Activated T-helper 17 cell treated with anti-CD3 and anti-CD28 coated beads, Interleukin-2, amount 50 U/mL, for 72 hours (primary cell): ENCODE results near the gene PABPC1L. TPM values are rescaled to one million over a fixed set of nuclear protein-coding genes. Genes with fewer than 3 reads are reported as not detected.
A peak's percentile ranks its signal among the peaks of the same experiment; 100 is the strongest.

ENCODE experiments used
- ATAC-seq: fragments of 150-1000 bp; cut with Tn5 transposase; replicated peaks from 2 replicates; pipeline ENCODE4 v1.10.0; 2021; ENCODE audit warnings: mild to moderate bottlenecking, moderate library complexity
- H3K27ac Mint-ChIP-seq: one replicate; pipeline ENCODE4 v1.8.0; 2022; ENCODE audit warnings: mixed read lengths
- H3K27me3 Mint-ChIP-seq: one replicate; pipeline ENCODE4 v1.8.0; 2022; ENCODE audit warnings: mixed read lengths
- H3K36me3 Mint-ChIP-seq: one replicate; pipeline ENCODE4 v1.8.0; 2022; ENCODE audit warnings: low read depth, mild to moderate bottlenecking, mixed read lengths
- H3K4me1 Mint-ChIP-seq: one replicate; pipeline ENCODE4 v1.8.0; 2022; ENCODE audit warnings: mixed read lengths
- H3K4me3 Mint-ChIP-seq: one replicate; pipeline ENCODE4 v1.8.0; 2022; ENCODE audit warnings: mild to moderate bottlenecking, mixed read lengths
- H3K9me3 Mint-ChIP-seq: one replicate; pipeline ENCODE4 v1.8.0; 2022; ENCODE audit warnings: mixed read lengths
- total RNA-seq, 2 donors: library from RNA; stranded (reverse); gene quantifications; one replicate each; pipeline ENCODE4 v1.2.3, GENCODE V29; 2022

PABPC1L gene
- total RNA-seq, 2 donors from 2014 or later: 49.3 to 85.9 TPM

DNA sequence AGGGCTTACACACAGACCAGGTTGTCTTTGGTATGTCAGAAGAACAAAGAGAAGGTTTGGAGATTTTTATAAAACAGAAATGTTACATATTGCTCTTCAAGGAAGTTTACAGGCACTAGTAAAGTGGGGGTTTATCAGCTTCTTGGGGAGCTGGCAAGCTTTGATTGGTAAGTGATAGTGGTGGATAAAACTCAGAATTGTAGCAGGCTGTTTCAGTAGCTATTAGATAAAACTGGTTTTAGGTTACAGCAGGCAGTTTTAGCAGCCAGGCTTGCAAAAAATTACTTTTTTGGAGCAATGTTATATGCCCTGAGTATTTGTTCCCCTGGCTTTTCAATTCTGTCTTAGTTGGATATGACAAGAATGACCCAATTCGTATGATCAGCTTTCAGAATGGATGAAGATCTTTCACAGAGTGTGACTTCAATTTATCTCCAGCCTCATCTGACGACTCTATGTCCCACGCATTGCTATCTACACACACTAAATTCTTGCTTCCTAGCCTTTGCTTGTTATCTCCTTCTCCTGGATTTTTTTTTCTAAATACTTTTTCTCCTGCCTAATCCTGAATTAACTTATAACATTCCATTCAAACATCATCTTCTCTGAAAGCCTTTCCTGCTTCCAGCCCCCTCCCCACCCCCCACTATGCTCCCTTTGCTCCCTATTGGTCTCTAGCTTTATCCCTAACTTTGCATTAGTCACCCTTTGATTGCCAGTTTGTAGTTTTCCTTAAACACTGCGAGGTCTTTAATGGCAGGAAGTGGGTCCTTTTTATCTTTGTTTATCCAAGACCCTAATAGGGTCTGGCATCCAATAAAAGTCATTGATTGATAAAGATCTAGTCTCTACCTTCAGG is 51.4 kb downstream of the PABPC1L start:
- no peak for ATAC-seq
- Mint-ChIP-seq H3K27me3 (no peaks in the 10 kb centered on the region), H3K27ac (peak overlapping the region; percentile 97), H3K4me3 (peak overlapping the region; percentile 90), H3K4me1 (peaks cover 50% of the 10 kb centered on the region), H3K36me3 (peaks cover 40% of the 10 kb centered on the region), H3K9me3 (no peaks in the 10 kb centered on the region)

DNA sequence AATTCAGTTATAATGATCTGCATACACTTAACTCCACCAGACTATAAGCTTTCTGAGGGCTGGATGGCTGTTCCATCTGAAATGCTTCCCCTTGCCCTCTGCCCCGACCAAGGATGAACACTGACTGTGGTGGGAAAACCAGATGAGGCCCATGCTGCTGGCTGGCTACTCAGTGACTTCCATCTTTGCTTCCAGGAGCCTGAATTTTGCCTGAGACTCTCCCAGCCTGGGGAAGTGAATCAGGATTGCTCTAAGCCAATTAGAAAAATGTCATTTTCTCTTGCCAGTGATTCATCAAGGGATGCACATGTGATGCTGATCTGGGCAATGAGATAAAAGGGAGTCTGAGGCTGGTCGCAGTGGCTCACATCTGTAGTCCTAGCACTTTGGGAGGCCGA is 52.0 kb downstream of the PABPC1L start:
- no peak for ATAC-seq
- Mint-ChIP-seq H3K4me3 (peak overlapping the region; percentile 90), H3K36me3 (peaks cover 40% of the 10 kb centered on the region), H3K27ac (no peak overlapping the region), H3K9me3 (no peaks in the 10 kb centered on the region), H3K27me3 (no peaks in the 10 kb centered on the region), H3K4me1 (peaks cover 46% of the 10 kb centered on the region)

DNA sequence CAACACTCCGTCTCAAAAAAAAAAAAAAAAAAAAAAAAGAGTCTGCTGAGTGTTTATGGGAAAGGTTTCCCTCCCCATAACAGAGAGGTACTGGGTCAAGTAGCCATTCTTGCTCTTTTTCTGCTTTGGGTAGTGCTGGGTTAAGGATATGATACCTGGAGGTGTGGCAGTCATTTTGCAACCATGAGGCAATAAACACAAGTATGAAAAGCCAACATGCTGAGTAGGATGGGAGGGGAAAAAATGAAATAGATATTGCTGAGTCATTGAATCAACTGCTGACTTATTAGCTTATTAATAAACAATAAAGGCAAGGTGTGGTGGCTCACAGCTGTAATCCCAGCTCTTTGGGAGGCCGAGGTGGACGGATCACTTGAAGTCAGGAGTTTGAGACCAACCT is 52.6 kb downstream of the PABPC1L start:
- no peak for ATAC-seq
- H3K27ac Mint-ChIP-seq: peak overlapping the region; percentile 42

DNA sequence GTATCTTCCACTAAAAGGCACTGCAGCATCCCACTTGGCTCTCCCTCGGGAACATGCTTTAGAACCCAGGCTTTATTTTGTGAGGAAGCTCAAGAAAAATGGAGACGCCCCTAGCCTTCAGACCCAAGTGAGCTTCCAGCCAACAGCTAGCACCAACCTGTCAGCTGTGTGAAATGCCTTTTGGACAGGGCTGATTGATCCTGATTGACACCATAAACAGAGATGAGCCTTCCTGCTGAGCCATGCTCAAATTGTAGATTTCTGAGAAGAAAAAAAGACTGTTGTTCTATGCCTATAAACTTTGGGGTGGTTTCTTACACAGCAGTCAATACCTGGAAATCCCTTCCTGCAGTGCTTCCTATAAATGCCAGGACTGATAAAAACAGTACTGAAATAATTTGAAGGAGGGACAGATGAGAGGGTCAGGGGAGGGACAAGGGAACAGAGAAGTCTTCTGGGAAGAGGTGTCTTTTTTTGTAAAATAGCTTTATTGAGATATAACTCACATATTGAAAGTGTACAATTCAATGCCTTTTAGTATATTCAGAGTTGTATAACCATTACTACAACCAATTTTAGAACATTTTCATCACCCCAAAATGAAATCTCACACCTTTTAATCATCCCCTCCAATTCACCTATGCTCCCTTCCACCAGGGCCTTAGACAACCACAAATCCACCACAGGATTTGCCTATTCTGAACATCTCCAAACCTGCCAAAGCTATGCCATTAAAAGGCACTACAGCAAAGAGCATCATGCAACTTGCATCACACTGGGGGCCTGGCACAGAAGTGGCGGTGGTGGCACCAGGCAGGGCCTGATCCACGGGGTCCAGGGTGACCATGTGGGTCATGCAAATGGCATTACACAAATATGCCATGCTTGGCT is 53.7 kb downstream of the PABPC1L start:
- H3K27me3 Mint-ChIP-seq: no peaks in the 10 kb centered on the region
- H3K9me3 Mint-ChIP-seq: no peaks in the 10 kb centered on the region
- peaks cover 40% of the 10 kb centered on the region for H3K36me3 Mint-ChIP-seq
- H3K4me3 Mint-ChIP-seq: peak overlapping the region; percentile 56
- ATAC-seq: no peak
- peak overlapping the region; percentile 77 for H3K27ac Mint-ChIP-seq
- H3K4me1 Mint-ChIP-seq: peaks cover 38% of the 10 kb centered on the region

More for the DNA sequence above, 52.6 kb downstream of the PABPC1L start:
- no peaks in the 10 kb centered on the region for H3K9me3 Mint-ChIP-seq
- no peaks in the 10 kb centered on the region for H3K27me3 Mint-ChIP-seq
- peak overlapping the region; percentile 90 for H3K4me3 Mint-ChIP-seq
- peaks cover 40% of the 10 kb centered on the region for H3K36me3 Mint-ChIP-seq
- H3K4me1 Mint-ChIP-seq: peaks cover 46% of the 10 kb centered on the region

DNA sequence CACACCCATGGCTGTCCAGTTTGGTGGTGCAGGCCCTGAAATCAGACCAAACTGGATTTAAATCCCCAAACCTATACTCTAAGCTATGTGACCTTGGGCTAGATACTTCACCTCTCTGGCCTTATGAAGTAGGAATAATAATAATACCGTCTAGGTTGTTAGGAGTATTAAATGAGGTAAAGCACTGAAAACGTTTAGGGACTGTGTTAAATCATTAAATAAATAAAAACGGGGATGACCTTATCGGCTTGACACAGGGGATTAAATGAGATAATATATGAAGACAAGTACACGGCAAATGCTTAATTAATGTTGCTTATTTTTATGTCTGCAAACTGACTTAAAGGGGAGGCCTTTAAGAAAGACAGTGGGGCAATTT is 55.8 kb downstream of the PABPC1L start:
- Mint-ChIP-seq H3K9me3 (no peaks in the 10 kb centered on the region), H3K27me3 (no peaks in the 10 kb centered on the region), H3K27ac (peak overlapping the region; percentile 99), H3K4me3 (peak overlapping the region; percentile 99), H3K36me3 (peaks cover 46% of the 10 kb centered on the region), H3K4me1 (peaks cover 43% of the 10 kb centered on the region)
- ATAC-seq: no peak

DNA sequence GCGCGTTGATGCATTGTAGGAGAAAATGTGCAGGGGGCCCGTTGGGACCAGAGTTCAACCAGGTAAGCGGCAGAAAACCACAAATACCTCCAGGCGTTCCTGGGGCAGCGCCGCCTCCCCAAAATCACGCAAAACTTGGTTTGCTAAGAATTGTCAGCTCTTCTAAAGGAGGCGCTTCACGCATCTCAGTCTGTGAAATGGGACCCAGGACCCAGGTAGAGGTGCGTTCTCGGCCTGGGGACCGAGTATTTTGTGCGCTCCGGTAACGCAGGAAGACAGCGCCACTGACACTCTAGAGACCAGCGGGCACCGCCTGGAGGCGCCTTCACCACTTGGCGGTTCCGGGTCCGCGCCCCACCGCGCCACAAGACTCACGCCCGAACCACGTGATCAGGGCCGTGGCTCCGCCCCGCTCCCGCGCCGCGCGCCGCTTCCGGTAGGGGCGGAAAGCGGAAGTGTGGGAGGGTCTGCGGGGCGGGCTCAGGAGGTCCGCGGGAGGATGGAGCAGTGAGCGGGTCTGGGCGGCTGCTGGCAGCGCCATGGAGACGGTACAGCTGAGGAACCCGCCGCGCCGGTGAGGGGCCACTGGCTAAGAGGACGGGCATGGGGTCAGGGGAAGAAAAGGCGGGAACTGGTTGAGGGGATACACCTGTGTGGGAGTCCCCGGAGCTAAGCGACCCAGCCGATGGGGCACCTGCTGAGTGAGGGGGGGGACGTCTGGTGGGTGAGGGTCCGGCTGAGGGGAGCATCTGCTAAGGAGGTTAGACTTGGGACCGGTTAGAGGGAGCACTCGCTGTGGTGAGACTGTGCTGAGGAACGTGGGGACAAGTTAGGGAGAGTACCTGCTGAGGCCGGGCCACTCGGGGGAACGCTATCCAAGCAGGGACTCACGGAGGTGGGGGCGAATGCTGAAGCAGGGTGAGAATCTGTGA is 56.4 kb downstream of the PABPC1L start, which contains the start of gene STK4:
Gene STK4, plus strand, starts transcription at position 483 of the 932 bp plus-strand sequence. Its CDS starts 57 bp downstream, at position 540.
- Mint-ChIP-seq H3K27ac (peak within 1 kb of the TSS; percentile 99), H3K9me3 (no peaks in the 10 kb centered on the region), H3K4me1 (peaks cover 48% of the 10 kb centered on the region), H3K4me3 (peak within 1 kb of the TSS; percentile 99), H3K27me3 (no peaks in the 10 kb centered on the region), H3K36me3 (peaks cover 53% of the 10 kb centered on the region)
- ATAC-seq: peak; percentile 72

DNA sequence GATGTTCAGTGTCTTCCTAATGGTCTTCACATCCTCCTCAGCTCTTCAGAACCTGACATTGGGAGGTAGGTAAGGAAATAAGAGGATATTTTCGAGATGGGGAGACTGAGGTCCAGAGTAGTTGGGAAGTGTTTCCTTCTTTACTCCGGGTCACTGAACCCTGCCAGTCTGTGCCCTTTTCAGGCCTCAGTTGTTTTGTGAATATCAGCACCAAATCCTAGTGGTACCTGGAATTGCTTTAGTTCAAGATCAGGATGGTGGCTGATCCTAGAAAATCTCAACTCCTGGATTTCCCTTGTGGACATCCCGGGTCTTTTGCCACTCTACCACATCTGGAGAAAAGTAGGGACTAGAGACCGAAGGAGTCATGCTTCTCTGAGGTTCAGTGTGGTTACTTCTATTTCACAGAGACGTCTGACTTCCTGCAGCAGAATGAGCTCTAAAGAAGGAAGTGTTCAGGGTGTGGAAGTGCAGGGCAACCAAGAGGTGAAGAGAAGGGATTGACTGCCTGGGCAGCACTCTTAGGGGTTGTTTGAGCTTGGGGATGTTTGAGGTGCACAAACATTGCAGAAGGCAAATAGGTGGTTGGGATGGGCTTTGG is 57.4 kb downstream of the PABPC1L start:
- peak; percentile 21 for ATAC-seq
- Mint-ChIP-seq H3K27me3 (no peaks in the 10 kb centered on the region), H3K9me3 (no peaks in the 10 kb centered on the region), H3K36me3 (peaks cover 63% of the 10 kb centered on the region), H3K4me1 (peaks cover 45% of the 10 kb centered on the region), H3K27ac (peak overlapping the region; percentile 99), H3K4me3 (peak overlapping the region; percentile 99)

DNA sequence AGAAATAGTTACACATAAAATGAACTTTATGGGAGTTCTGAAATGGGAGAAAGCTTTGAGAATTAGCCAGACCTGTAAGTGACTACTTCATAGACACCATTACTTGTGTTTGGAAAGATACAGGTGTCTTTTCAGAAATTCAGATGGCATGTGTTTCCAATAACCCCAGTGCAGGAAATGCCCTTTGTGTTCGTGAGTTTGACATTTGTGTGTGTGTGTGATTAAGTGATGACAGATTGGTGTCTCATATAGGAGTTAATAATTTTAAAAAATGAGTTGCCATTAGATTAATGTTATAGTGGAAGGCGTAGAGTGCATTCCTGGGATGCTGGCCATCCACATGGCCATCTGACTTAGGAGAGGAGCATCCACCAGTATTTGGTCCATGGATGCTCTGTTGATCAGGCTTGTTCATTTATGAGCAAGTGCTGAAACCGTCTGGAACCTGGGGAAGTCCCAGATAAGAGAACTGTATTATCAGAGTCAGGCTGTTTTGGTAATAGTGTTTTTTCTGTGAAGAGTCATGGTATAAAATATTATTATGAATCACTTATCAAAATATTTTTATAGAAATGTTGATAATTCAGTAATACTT is 59.5 kb downstream of the PABPC1L start:
- peak; percentile 27 for ATAC-seq
- H3K9me3 Mint-ChIP-seq: no peaks in the 10 kb centered on the region
- H3K27me3 Mint-ChIP-seq: no peaks in the 10 kb centered on the region
- H3K36me3 Mint-ChIP-seq: peaks cover 84% of the 10 kb centered on the region
- H3K4me1 Mint-ChIP-seq: peaks cover 42% of the 10 kb centered on the region
- peak overlapping the region; percentile 99 for H3K4me3 Mint-ChIP-seq
- peak overlapping the region; percentile 99 for H3K27ac Mint-ChIP-seq

DNA sequence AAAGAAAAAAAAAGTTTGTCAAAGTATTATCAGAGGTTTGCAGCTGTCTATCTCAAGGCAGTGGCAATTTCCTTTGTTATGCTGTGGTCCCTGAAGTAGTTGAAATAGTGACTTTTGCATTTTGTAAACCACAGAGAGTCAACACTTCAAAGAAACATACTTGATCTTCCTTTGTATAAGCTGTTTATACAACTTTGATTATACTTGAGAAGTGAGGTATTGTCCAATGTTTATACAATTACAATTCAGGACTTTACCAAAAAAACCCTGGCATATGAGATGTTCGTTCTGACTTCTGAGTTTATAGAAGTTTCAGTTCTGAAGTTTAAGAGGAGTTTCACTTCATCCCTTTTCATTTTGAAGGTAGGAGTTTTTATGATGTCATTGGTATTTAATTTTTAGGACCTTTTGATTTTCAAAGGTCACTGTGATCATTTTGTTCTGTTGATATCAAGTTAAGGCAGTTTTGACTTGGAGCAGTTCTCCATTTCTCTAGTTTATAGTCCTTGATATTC is 60.4 kb downstream of the PABPC1L start:
- peaks cover 93% of the 10 kb centered on the region for H3K36me3 Mint-ChIP-seq
- H3K4me3 Mint-ChIP-seq: peak overlapping the region; percentile 99
- no peaks in the 10 kb centered on the region for H3K9me3 Mint-ChIP-seq
- ATAC-seq: peak; percentile 25
- peaks cover 50% of the 10 kb centered on the region for H3K4me1 Mint-ChIP-seq
- H3K27me3 Mint-ChIP-seq: no peaks in the 10 kb centered on the region
- peak overlapping the region; percentile 99 for H3K27ac Mint-ChIP-seq

DNA sequence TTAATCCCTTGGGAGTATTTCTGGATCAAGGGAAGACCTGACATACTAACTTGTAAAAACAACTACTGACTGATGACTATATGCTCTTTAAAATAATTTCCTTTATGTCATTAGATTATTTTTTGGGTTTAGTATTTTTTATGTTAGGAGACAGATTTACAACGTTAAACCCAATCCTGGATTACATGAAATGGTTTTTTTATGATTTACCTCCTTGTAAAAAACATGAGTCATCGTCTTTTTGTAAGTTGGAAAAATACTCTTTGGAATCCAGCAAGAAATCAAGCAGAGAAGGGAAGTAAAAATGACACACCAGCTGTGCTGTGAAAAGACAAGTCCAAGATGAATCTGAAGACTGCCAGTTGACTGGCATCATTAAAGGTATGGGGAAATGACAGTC is 63.2 kb downstream of the PABPC1L start:
- H3K4me1 Mint-ChIP-seq: peaks cover 73% of the 10 kb centered on the region
- no peak for ATAC-seq
- H3K36me3 Mint-ChIP-seq: peaks cover 100% of the 10 kb centered on the region
- H3K27me3 Mint-ChIP-seq: no peaks in the 10 kb centered on the region
- H3K9me3 Mint-ChIP-seq: no peaks in the 10 kb centered on the region
- H3K27ac Mint-ChIP-seq: peak overlapping the region; percentile 68
- peak overlapping the region; percentile 52 for H3K4me3 Mint-ChIP-seq

DNA sequence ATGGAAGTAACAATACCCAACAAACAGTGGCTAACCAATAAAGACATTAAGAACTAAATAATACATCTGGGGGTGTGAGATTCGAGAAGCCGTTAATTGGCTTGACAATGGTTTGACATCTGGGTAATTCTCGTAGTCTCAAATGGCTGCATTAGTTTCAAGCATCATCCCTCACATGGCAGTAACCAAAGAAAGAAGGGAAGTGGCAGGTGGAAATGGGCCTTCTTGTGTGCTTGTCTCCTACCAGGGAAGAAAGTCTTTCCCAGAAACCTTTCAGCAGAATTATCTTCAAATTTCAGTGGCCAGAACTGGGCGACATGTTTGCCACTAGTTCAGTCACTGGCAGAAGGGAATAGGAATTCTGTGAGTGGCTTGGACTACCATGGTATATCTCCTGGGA is 66.8 kb downstream of the PABPC1L start:
- peaks cover 62% of the 10 kb centered on the region for H3K4me1 Mint-ChIP-seq
- peaks cover 100% of the 10 kb centered on the region for H3K36me3 Mint-ChIP-seq
- no peak for ATAC-seq
- H3K4me3 Mint-ChIP-seq: peak overlapping the region; percentile 72
- peak overlapping the region; percentile 96 for H3K27ac Mint-ChIP-seq
- no peaks in the 10 kb centered on the region for H3K9me3 Mint-ChIP-seq
- H3K27me3 Mint-ChIP-seq: no peaks in the 10 kb centered on the region

DNA sequence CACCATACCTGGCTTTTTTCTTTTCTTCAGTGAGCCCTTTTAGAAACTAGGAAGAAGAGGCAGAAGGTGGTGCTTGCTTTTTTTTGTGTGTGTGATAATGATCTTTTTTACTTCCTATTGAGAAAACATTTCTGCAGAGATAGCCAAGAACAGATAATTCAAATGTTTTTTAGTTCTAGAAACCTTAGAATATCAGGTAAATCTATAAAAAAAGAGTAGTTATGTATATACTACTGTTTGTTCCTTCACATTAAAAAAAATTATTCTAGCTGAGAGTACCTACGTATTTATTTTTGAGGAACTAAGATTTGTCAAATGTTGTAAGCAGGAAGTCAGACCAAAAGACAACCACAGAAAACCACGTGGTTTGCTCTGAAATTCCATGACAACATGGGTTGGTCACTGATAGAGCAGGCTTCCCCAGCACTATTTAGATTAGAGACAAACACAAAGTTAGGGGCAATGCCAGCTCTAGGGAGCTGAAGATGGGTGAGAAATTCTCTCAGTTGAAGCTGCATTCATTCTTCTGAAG is 69.3 kb downstream of the PABPC1L start:
- Mint-ChIP-seq H3K27ac (peak overlapping the region; percentile 96), H3K9me3 (no peaks in the 10 kb centered on the region), H3K36me3 (peaks cover 98% of the 10 kb centered on the region), H3K4me3 (peak overlapping the region; percentile 72), H3K4me1 (peaks cover 64% of the 10 kb centered on the region), H3K27me3 (no peaks in the 10 kb centered on the region)
- peak; percentile 91 for ATAC-seq
